PC-9 (cell line): ENCODE measurements around the gene SPATA16.

Experiments
- CTCF ChIP-seq: fragments of 200-600 bp; sonication (generic); conservative IDR thresholded peaks from 2 replicates; pipeline ENCODE4 v1.6.1; 2017; ENCODE audit warnings: mixed run types, antibody characterized with exemption, mild to moderate bottlenecking, moderate library complexity
- EZH2 ChIP-seq: fragments of 200-600 bp; sonication (generic); IDR thresholded peaks from 2 replicates; pipeline ENCODE4 v1.8.0; 2017; ENCODE audit warnings: antibody characterized with exemption, low read depth

- no peak for TF ChIP-seq CTCF
- no peak for TF ChIP-seq EZH2
Measured at GRCh38 chr3:173003956-173004355, 137.1 kb downstream of the SPATA16 start.
